MCF 10A (cell line): Measurements from ENCODE around the gene FER. TPM values are rescaled to one million over a fixed set of nuclear protein-coding genes. Genes with fewer than 3 reads are reported as not detected.

Experiments
- BruUV-seq: library from RNA; stranded (reverse); fragments of 400-500 nt; replicated peaks from 2 replicates; lab custom pipeline; 2021; lab: Mats Ljungman, UMichigan
- CTCF ChIA-PET: fragments of 300-600 bp; sonication (Branson Sonifier 250); formaldehyde crosslinking; extraction: SDS; loops from one replicate; lab custom pipeline; 2021; ENCODE audit warnings: antibody characterized with exemption, inconsistent platforms; lab: Yijun Ruan, JAX
- POLR2A ChIA-PET: fragments of 300-600, 350-650 bp; sonication (Branson Sonifier 250); formaldehyde crosslinking; extraction: SDS; loops from one replicate; lab custom pipeline; 2020; ENCODE audit warnings: antibody characterized with exemption, inconsistent platforms; lab: Yijun Ruan, JAX
- DNase-seq: peaks from one replicate; pipeline ENCODE4 v3.0.0-alpha.2; 2018; ENCODE audit not compliant: unreplicated experiment
- H3K27ac Mint-ChIP-seq: one replicate; pipeline ENCODE4 v1.8.0; 2022; ENCODE audit warnings: mild to moderate bottlenecking, low read depth, mixed read lengths; ENCODE audit not compliant: unreplicated experiment
- H3K27me3 Mint-ChIP-seq: one replicate; pipeline ENCODE4 v1.8.0; 2022; ENCODE audit warnings: mixed read lengths; ENCODE audit not compliant: insufficient read depth, unreplicated experiment
- H3K36me3 Mint-ChIP-seq: one replicate; pipeline ENCODE4 v1.8.0; 2022; ENCODE audit warnings: mild to moderate bottlenecking, moderate library complexity, mixed read lengths; ENCODE audit not compliant: insufficient read depth, unreplicated experiment
- H3K4me1 Mint-ChIP-seq: one replicate; pipeline ENCODE4 v1.8.0; 2022; ENCODE audit warnings: mixed read lengths; ENCODE audit not compliant: insufficient read depth, unreplicated experiment
- H3K4me3 Mint-ChIP-seq: one replicate; pipeline ENCODE4 v1.8.0; 2022; ENCODE audit warnings: mild to moderate bottlenecking, moderate library complexity, mixed read lengths; ENCODE audit not compliant: unreplicated experiment
- H3K9me3 Mint-ChIP-seq: one replicate; pipeline ENCODE4 v1.8.0; 2022; ENCODE audit warnings: mixed read lengths; ENCODE audit not compliant: unreplicated experiment
- CTCF ChIP-seq: fragments of 200-600 bp; IDR thresholded peaks from one replicate; pipeline ENCODE4 v1.8.0; 2022; ENCODE audit warnings: antibody characterized with exemption, mild to moderate bottlenecking; ENCODE audit not compliant: unreplicated experiment
- intact Hi-C: fragments of 100-400 bp; cut with micrococcal nuclease; formaldehyde crosslinking; loops from 2 replicates; pipeline ENCODE4 v1.14.1; 2022
- total RNA-seq: library from RNA; stranded (reverse); gene quantifications from 2 replicates; pipeline ENCODE4 v1.2.3, GENCODE V29; 2022

FER gene
- total RNA-seq, 1 experiment from 2014 or later: 71.1 TPM

- intact Hi-C loops: no loop called here
- TF ChIP-seq CTCF: no peak
- CTCF ChIA-PET: no interaction called here
- H3K9me3 Mint-ChIP-seq: no peaks in the 10 kb centered on the region
- no peaks in the 10 kb centered on the region for H3K36me3 Mint-ChIP-seq
- BruUV-seq: no TSS peak
- no peak for DNase-seq
- POLR2A ChIA-PET: no interaction called here
- H3K4me3 Mint-ChIP-seq: no peak overlapping the region
- H3K27ac Mint-ChIP-seq: no peak overlapping the region
- no peaks in the 10 kb centered on the region for H3K4me1 Mint-ChIP-seq
- H3K27me3 Mint-ChIP-seq: no peaks in the 10 kb centered on the region
Measured at GRCh38 chr5:108703313-108703712, 44.4 kb upstream of the FER start.

GRCh38 chr5:108707141-108707540 lies 40.6 kb upstream of the FER start:
- Mint-ChIP-seq H3K27ac (no peak overlapping the region), H3K4me3 (no peak overlapping the region), H3K27me3 (no peaks in the 10 kb centered on the region), H3K36me3 (no peaks in the 10 kb centered on the region), H3K9me3 (no peaks in the 10 kb centered on the region), H3K4me1 (no peaks in the 10 kb centered on the region)
- DNase-seq: no peak
- BruUV-seq: no TSS peak
- POLR2A ChIA-PET: interaction anchor here (1.9 kb wide), 1 partner anchor 21 kb away, joined by 7 read pairs; no protein-coding TSS in a partner anchor
- CTCF ChIA-PET: interaction anchor here (0.6 kb wide), 2 partner anchors 19 to 163 kb away, joined by 3 read pairs; no protein-coding TSS in a partner anchor
- intact Hi-C loops: no loop called here
- TF ChIP-seq CTCF: no peak

- H3K27me3 Mint-ChIP-seq: no peaks in the 10 kb centered on the region
- no peak overlapping the region for H3K27ac Mint-ChIP-seq
- H3K4me3 Mint-ChIP-seq: no peak overlapping the region
- H3K4me1 Mint-ChIP-seq: no peaks in the 10 kb centered on the region
- ChIA-PET POLR2A (interaction anchor here (0.9 to 2.8 kb wide), 2 partner anchors 12 to 16 kb away, joined by 3 to 17 read pairs; no protein-coding TSS in a partner anchor), CTCF (interaction anchor here (0.5 kb wide), 1 partner anchor 16 kb away, joined by 4 read pairs; no protein-coding TSS in a partner anchor)
- no TSS peak for BruUV-seq
- DNase-seq: no peak
- intact Hi-C loops: no loop called here
- H3K36me3 Mint-ChIP-seq: no peaks in the 10 kb centered on the region
- no peak for TF ChIP-seq CTCF
- no peaks in the 10 kb centered on the region for H3K9me3 Mint-ChIP-seq
Measured at GRCh38 chr5:108711898-108712297, 35.8 kb upstream of the FER start.

- ChIA-PET CTCF (interaction anchor here (0.6 to 1.5 kb wide), 3 partner anchors 12 to 694 kb away, joined by 3 to 4 read pairs (median 3); partner anchors contain the start of gene PJA2), POLR2A (interaction anchor here (2.6 kb wide), 1 partner anchor 13 kb away, joined by 13 read pairs; no protein-coding TSS in a partner anchor)
- no peak for DNase-seq
- no peak for TF ChIP-seq CTCF
- Mint-ChIP-seq H3K4me3 (no peak overlapping the region), H3K27ac (no peak overlapping the region), H3K27me3 (no peaks in the 10 kb centered on the region), H3K36me3 (no peaks in the 10 kb centered on the region), H3K4me1 (peaks cover 4% of the 10 kb centered on the region), H3K9me3 (no peaks in the 10 kb centered on the region)
- intact Hi-C loops: no loop called here
- BruUV-seq: no TSS peak
Measured at GRCh38 chr5:108715408-108715807, 32.3 kb upstream of the FER start.
